DND-41 (cell line): ENCODE data around the gene PSTPIP1.
A peak's percentile ranks its signal among the peaks of the same experiment; 100 is the strongest.

Source experiments
- ATAC-seq: fragments of 200-7000 bp; cut with Tn5 transposase; 3 replicates; pipeline ENCODE4 v1.9.1; 2021; ENCODE audit warnings: low read depth; ENCODE audit not compliant: insufficient read depth
- DNase-seq: peaks from one replicate; pipeline ENCODE4 v3.0.0-alpha.2; 2020
- H2AFZ ChIP-seq: 2 replicates; pipeline ENCODE4 v1.6.0; 2012; ENCODE audit warnings: low read depth, low read length
- H3K27ac ChIP-seq: 2 replicates; pipeline ENCODE4 v1.5.1; 2012; ENCODE audit warnings: low read length, inconsistent platforms
- H3K27me3 ChIP-seq: fragments of 200-600 bp; sonication (generic); 2 replicates; pipeline ENCODE4 v1.6.0; 2012; ENCODE audit warnings: low read length, mild to moderate bottlenecking, inconsistent platforms; ENCODE audit not compliant: insufficient read depth, poor library complexity
- H3K36me3 ChIP-seq: 2 replicates; pipeline ENCODE4 v1.5.1; 2012; ENCODE audit warnings: low read length, inconsistent platforms; ENCODE audit not compliant: insufficient read depth
- H3K4me1 ChIP-seq: 2 replicates; pipeline ENCODE4 v1.5.1; 2012; ENCODE audit warnings: mild to moderate bottlenecking, low read length; ENCODE audit not compliant: insufficient read depth
- H3K4me2 ChIP-seq: 2 replicates; pipeline ENCODE4 v1.6.0; 2012; ENCODE audit warnings: mild to moderate bottlenecking, moderate library complexity, low read length, inconsistent platforms; ENCODE audit not compliant: insufficient read depth
- H3K4me3 ChIP-seq, 2 experiments: fragments of 200-600 bp in 1 of 2; shearing (Covaris generic) in 1 of 2; 2 replicates each; pipeline ENCODE4 v1.5.1; 2012 to 2016; ENCODE audit warnings: inconsistent platforms in 2 of 2, low read length in 2 of 2, mild to moderate bottlenecking in 2 of 2, low read depth in 1 of 2, moderate library complexity in 1 of 2
- H3K79me2 ChIP-seq: 2 replicates; pipeline ENCODE4 v1.6.0; 2012; ENCODE audit warnings: low read length, inconsistent platforms; ENCODE audit not compliant: insufficient read depth
- H3K9ac ChIP-seq: 2 replicates; pipeline ENCODE4 v1.6.0; 2012; ENCODE audit warnings: low read depth, mild to moderate bottlenecking, inconsistent platforms, low read length, moderate library complexity
- H3K9me3 ChIP-seq: 2 replicates; pipeline ENCODE4 v1.5.1; 2012; ENCODE audit warnings: low read length, moderate library complexity, mild to moderate bottlenecking, inconsistent platforms; ENCODE audit not compliant: insufficient read depth, severe bottlenecking
- H4K20me1 ChIP-seq: 2 replicates; pipeline ENCODE4 v1.6.0; 2012; ENCODE audit warnings: low read length; ENCODE audit not compliant: insufficient read depth
- CTCF ChIP-seq: IDR thresholded peaks from 2 replicates; pipeline ENCODE4 v1.5.1; 2012; ENCODE audit warnings: borderline replicate concordance, low read length, moderate library complexity, mild to moderate bottlenecking; ENCODE audit not compliant: poor library complexity, severe bottlenecking; ENCODE audit errors: extremely low read depth
- EZH2 ChIP-seq: IDR thresholded peaks from 3 replicates; pipeline ENCODE4 v1.6.1; 2012; ENCODE audit warnings: borderline replicate concordance, low read depth, mild to moderate bottlenecking, moderate library complexity, low read length, inconsistent platforms; ENCODE audit not compliant: severe bottlenecking

The PSTPIP1 gene

GRCh38 chr15:77029166-77030047, 34.5 kb downstream of the PSTPIP1 start:
- no peaks in the 10 kb centered on the region for H3K27me3 ChIP-seq
- no peak for TF ChIP-seq CTCF
- TF ChIP-seq EZH2 = no peak
- no peak overlapping the region for H3K27ac ChIP-seq
- H3K4me2 ChIP-seq = no peak overlapping the region
- no peaks in the 10 kb centered on the region for H3K36me3 ChIP-seq
- DNase-seq (no peak), ATAC-seq (no peak)
- no peak overlapping the region for H2AFZ ChIP-seq
- H3K4me1 ChIP-seq = peaks cover 15% of the 10 kb centered on the region
- H3K9ac ChIP-seq = no peak overlapping the region
- no peaks in the 10 kb centered on the region for H3K79me2 ChIP-seq
- no peaks in the 10 kb centered on the region for H4K20me1 ChIP-seq
- no peak overlapping the region for H3K4me3 ChIP-seq
- no peaks in the 10 kb centered on the region for H3K9me3 ChIP-seq

DNA sequence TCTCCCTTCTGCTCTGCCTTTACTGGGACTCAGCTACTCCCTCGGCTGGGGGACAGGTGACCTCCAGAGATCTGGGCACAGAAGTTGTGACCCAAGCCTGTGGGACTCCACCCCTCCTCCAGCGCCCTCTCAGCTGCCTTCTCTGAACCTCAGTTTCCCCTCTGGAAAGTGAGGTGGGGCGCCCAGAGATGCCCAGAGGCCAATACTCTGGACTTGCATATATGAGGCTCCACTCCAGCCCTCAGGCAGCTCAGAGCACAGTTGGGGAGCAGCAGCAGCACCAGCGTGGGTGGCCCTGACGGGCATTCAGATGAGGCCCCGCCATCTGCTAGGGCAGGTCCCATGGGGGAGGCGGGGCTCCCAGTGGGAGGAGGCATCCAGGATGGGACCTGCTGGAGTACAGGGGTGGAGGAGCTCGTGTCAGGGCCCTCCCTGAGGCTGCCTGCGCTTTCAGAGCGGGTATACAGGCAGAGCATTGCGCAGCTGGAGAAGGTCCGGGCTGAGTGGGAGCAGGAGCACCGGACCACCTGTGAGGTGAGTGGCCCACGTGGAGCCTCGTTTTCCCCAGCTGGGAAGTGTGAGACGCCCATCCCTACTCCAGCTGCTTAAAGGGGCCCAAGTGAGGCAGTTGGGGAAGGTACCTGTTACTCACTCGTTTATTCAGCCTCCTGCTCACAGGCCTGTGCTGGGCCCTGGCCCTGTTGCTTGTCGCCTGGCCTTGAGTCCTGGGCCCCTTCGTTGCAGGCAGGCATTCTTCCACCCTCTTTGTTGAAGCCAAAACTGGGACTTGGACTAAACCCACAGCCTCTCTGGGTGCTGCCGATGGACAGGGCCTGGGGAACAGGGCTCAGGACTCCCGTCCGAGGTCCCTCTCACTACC, 35.4 kb downstream of the PSTPIP1 start:
- Histone ChIP-seq H3K4me3 (no peak overlapping the region), H2AFZ (no peak overlapping the region), H3K4me2 (no peak overlapping the region), H3K9ac (no peak overlapping the region), H3K9me3 (no peaks in the 10 kb centered on the region), H3K27ac (peak overlapping the region; percentile 60), H3K79me2 (no peaks in the 10 kb centered on the region), H3K27me3 (no peaks in the 10 kb centered on the region), H3K4me1 (peaks cover 15% of the 10 kb centered on the region), H3K36me3 (no peaks in the 10 kb centered on the region), H4K20me1 (no peaks in the 10 kb centered on the region)
- no peak for DNase-seq
- TF ChIP-seq CTCF (no peak), EZH2 (no peak)
- ATAC-seq = no peak

DNA sequence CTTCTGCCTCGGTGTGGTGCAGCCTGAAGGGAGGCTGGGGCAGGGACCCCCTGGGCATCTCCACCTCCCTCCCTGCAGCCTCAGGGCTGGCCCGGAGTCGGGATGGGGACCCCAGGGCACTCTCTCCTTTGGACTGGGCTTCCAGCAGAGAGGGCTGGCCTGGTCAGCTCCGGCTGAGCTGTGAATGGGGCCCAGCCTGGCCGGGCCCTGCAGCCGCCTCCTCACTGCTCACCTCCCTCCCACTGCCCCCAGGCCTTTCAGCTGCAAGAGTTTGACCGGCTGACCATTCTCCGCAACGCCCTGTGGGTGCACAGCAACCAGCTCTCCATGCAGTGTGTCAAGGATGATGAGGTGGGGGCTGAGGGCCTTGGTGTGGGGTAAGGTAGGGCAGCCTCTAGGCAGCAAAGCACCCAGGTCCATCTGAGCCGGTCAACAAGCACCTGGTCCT, 36.0 kb downstream of the PSTPIP1 start:
- no peak overlapping the region for H3K4me2 ChIP-seq
- H2AFZ ChIP-seq = peak overlapping the region; percentile 55
- H4K20me1 ChIP-seq = peaks cover 2% of the 10 kb centered on the region; the same call in 1 of the 2 replicates
- 0 out of 2 replicates have a peak overlapping the region, but pooled peaks have one; percentile 9 for H3K9ac ChIP-seq
- no peak overlapping the region for H3K4me3 ChIP-seq
- no peak for TF ChIP-seq EZH2
- no peak for TF ChIP-seq CTCF
- no peaks in the 10 kb centered on the region for H3K79me2 ChIP-seq
- no peaks in the 10 kb centered on the region for H3K9me3 ChIP-seq
- H3K27ac ChIP-seq = peak overlapping the region; percentile 60
- peak; percentile 18; the same call in 2 of the 3 replicates for ATAC-seq
- peaks cover 15% of the 10 kb centered on the region for H3K4me1 ChIP-seq
- peaks cover under 1% of the 10 kb centered on the region; the same call in 1 of the 2 replicates for H3K36me3 ChIP-seq
- H3K27me3 ChIP-seq = no peaks in the 10 kb centered on the region
- DNase-seq = no peak
